ENCODE measurements around the gene ZBED6. TPM values are rescaled to one million over a fixed set of nuclear protein-coding genes. Genes with fewer than 3 reads are reported as not detected.

Gene ZBED6
- total RNA-seq, 1 experiment from 2014 or later = 13.4 TPM

DNA sequence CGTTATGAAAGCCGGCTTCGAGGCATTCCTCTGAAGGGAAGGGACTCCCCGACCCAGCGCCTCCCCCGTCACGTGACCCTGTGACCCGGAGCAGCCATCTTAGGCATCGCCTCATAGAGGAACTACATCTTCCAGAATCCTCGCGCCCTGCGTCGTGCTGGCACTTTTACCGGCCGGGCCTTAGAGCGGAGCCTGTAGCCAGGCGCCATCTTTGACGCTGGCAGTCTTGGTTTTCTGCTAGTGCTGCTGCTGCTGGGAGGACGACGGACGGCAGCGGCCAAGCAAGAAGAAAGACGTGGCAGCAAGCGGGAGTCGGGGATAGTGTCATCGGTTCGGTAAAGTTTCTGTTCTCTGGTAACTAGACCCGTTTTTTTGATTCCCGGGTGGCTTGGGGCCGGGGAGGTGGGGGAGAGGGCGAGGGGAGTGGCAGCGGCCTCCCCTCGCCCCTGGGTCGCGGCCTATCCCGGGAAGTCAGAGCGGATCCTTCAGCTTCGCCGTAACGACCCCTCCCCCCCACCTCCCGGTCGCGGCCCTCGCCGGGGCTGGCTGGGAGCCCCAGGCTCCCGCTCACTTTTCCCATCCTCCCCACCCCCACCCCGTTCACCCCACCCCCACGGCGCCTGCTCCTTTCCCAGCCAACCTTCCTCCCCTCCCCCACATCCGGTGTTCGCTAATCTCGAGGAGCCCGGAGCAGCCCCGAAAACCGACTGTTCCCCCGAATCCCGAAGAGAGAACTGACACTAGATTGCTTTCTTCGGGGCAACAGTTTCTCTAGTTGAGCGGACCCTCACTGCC lies at the start of gene ZBED6, which contains the start of gene ZC3H11A (continued):
- no peak for TF ChIP-seq FOXJ3 (CRISPR knock-in tag; IDR thresholded peaks at IDR 0.05; ENCODE audit: borderline replicate concordance)
- TF ChIP-seq RORB (CRISPR knock-in tag; IDR thresholded peaks at IDR 0.05) = no peak
- peak; percentile 43; the same call in 1 of the 2 replicates for TF ChIP-seq SP1 (CRISPR knock-in tag; conservative IDR thresholded peaks at IDR 0.05)
- TF ChIP-seq ZNF232 (CRISPR knock-in tag; IDR thresholded peaks at IDR 0.05) = no peak
- TF ChIP-seq, protein P1, sequence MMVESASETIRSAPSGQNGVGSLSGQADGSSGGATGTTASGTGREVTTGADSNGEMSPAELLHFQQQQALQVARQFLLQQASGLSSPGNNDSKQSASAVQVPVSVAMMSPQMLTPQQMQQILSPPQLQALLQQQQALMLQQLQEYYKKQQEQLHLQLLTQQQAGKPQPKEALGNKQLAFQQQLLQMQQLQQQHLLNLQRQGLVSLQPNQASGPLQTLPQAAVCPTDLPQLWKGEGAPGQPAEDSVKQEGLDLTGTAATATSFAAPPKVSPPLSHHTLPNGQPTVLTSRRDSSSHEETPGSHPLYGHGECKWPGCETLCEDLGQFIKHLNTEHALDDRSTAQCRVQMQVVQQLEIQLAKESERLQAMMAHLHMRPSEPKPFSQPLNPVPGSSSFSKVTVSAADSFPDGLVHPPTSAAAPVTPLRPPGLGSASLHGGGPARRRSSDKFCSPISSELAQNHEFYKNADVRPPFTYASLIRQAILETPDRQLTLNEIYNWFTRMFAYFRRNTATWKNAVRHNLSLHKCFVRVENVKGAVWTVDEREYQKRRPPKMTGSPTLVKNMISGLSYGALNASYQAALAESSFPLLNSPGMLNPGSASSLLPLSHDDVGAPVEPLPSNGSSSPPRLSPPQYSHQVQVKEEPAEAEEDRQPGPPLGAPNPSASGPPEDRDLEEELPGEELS (CRISPR knock-in tag; IDR thresholded peaks at IDR 0.05) = no peak
- TF ChIP-seq HMGA2 (CRISPR knock-in tag; IDR thresholded peaks at IDR 0.05) = no peak
- TF ChIP-seq IRF1 (CRISPR knock-in tag; IDR thresholded peaks at IDR 0.05) = no peak
- no peak for TF ChIP-seq ZBTB21 (CRISPR knock-in tag; IDR thresholded peaks at IDR 0.05; ENCODE audit: borderline replicate concordance)
- TF ChIP-seq NR2C2 (CRISPR knock-in tag; IDR thresholded peaks at IDR 0.05) = 0 out of 2 replicates have a peak, but pooled peaks have one; percentile 25
- no peak for TF ChIP-seq TEAD4 (CRISPR knock-in tag; IDR thresholded peaks at IDR 0.05)
- peak; percentile 45; the same call in 1 of the 2 replicates for TF ChIP-seq GABPB1 (CRISPR knock-in tag; IDR thresholded peaks at IDR 0.05)
- no peak for TF ChIP-seq ESRRA (CRISPR knock-in tag; IDR thresholded peaks at IDR 0.05; ENCODE audit: borderline replicate concordance)
- TF ChIP-seq E2F4 (CRISPR knock-in tag; IDR thresholded peaks at IDR 0.05; ENCODE audit: borderline replicate concordance, low read depth) = no peak
- TF ChIP-seq GTF2I (CRISPR knock-in tag; conservative IDR thresholded peaks at IDR 0.05) = no peak
- no peak for TF ChIP-seq CREB1 (CRISPR knock-in tag; IDR thresholded peaks at IDR 0.05)
- peak; percentile 98 for TF ChIP-seq USF1 (CRISPR knock-in tag; IDR thresholded peaks at IDR 0.05)
- no peak for TF ChIP-seq E2F1 (CRISPR knock-in tag; IDR thresholded peaks at IDR 0.05)
- no peak for TF ChIP-seq ZNF317 (CRISPR knock-in tag; IDR thresholded peaks at IDR 0.05; ENCODE audit: borderline replicate concordance, low read depth)

DNA sequence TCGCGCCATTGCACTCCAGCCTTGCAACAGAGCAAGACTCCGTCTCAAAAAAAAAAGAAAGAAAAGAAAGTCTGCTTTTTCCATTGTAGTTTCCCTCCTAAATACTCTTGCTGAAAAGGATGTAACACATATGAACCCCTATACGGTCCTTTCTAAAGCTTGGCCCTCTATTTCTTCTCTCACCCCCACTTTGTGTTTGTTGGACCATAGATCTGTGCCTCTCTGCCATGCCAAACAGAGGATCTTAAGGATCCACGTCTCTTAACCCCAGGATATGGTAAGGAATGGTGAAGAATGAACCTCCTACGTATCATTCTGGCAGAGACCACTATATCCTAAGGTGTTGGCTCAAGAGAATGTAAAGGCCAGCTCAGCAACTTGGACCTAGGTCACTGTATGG lies 49.1 kb upstream of the ZBED6 start:
- DNase-seq (ENCODE audit: low spot score) (no peak), ATAC-seq (no peak)
- H3K9me3 Mint-ChIP-seq = no peaks in the 10 kb centered on the region
- TF ChIP-seq ZNF512 (CRISPR knock-in tag; IDR thresholded peaks at IDR 0.05; ENCODE audit: borderline replicate concordance) = no peak
- ChIA-PET CTCF (interaction anchor here (0.6 kb wide), 1 partner anchor 14 kb away, joined by 3 read pairs; no protein-coding TSS in a partner anchor), POLR2A (no interaction called here)
- no peaks in the 10 kb centered on the region for H3K36me3 Mint-ChIP-seq
- peaks cover 27% of the 10 kb centered on the region for H3K4me1 Mint-ChIP-seq
- H3K27ac Mint-ChIP-seq = no peak overlapping the region
- H3K27me3 Mint-ChIP-seq (ENCODE audit: low read depth) = no peaks in the 10 kb centered on the region
- H3K4me3 Mint-ChIP-seq = no peak overlapping the region

All from WTC11 (cell line).